Measurements from ENCODE around the gene CMTM4.

DNA sequence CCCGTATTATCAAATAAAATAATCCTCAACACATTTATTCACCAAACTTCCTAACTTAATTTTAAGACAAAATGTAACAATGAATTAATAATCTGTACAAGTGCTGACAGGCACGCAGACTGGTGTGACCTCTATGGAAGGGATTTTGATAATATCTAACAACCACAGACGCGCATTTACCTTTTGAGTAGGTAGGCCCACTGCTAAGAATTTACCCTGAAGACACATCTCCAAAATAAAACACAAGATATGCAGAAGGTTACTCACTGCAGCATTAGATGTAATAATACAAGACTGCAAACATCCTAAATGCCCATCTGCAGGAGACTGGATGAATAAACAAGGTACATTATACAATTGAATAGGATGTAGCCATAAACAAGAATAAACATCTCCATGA lies 22.7 kb upstream of the CMTM4 start:
- TF ChIP-seq CTCF (IDR thresholded peaks at IDR 0.05; ENCODE audit: insufficient read depth, low read length, poor library complexity, severe bottlenecking) = no peak
- TF ChIP-seq EZH2phosphoT487 (conservative IDR thresholded peaks at IDR 0.05; ENCODE audit: low read length) = no peak

Data from SU-DHL-6 (cell line).